K562 (cell line): Measurements from ENCODE around the gene CNOT11. TPM values are rescaled to one million over a fixed set of nuclear protein-coding genes. Genes with fewer than 3 reads are reported as not detected.

Source experiments
- CBX3 ChIP-seq, 2 experiments: IDR thresholded peaks; 1 replicate in 1 of 2; 2 replicates in 1 of 2; pipeline ENCODE4 v1.6.1; 2012; ENCODE audit warnings: inconsistent platforms in 2 of 2, low read length in 2 of 2, borderline replicate concordance in 1 of 2, control low read depth in 1 of 2
- DACH1 ChIP-seq: fragments of 450-650 bp; IDR thresholded peaks from 2 replicates; pipeline ENCODE4 v1.6.1; 2018; ENCODE audit not compliant: partially characterized antibody
- EWSR1 ChIP-seq: fragments of 450-650 bp; IDR thresholded peaks from 2 replicates; pipeline ENCODE4 v1.6.1; 2018; ENCODE audit warnings: borderline replicate concordance, mild to moderate bottlenecking, low read depth, moderate library complexity; ENCODE audit not compliant: partially characterized antibody
- FOXJ3 ChIP-seq: sonication (generic); formaldehyde crosslinking; IDR thresholded peaks from 2 replicates; pipeline ENCODE4 v1.4.0; 2020; ENCODE audit warnings: mild to moderate bottlenecking, missing genetic modification reagents
- GTF2F1 ChIP-seq: IDR thresholded peaks from 2 replicates; pipeline ENCODE4 v1.6.1; 2011; ENCODE audit warnings: low read depth, low read length, improper control_type of control experiment
- HBP1 ChIP-seq: fragments of 450-650 bp; formaldehyde crosslinking; IDR thresholded peaks from 2 replicates; pipeline ENCODE4 v1.4.0; 2022; ENCODE audit warnings: missing genetic modification characterization
- LEF1 ChIP-seq: fragments of 450-650 bp; IDR thresholded peaks from 2 replicates; pipeline ENCODE4 v1.6.1; 2016; ENCODE audit warnings: mild to moderate bottlenecking
- PURB ChIP-seq: sonication (generic); formaldehyde crosslinking; IDR thresholded peaks from 2 replicates; pipeline ENCODE4 v1.9.0; 2021; ENCODE audit warnings: low read depth, mild to moderate bottlenecking, missing genetic modification reagents
- RUNX1 ChIP-seq: sonication (generic); IDR thresholded peaks from 2 replicates; pipeline ENCODE4 v1.6.1; 2016; ENCODE audit warnings: antibody characterized with exemption, low read depth
- SLC30A9 ChIP-seq: fragments of 250-450 bp; sonication (Bioruptor Pico); IDR thresholded peaks from 2 replicates; pipeline ENCODE4 v1.8.0; 2022; ENCODE audit warnings: mild to moderate bottlenecking, moderate library complexity
- SREBF1 ChIP-seq: fragments of 150-350 bp; IDR thresholded peaks from 2 replicates; pipeline ENCODE4 v1.6.1; 2014; ENCODE audit warnings: antibody characterized with exemption, low read depth, low read length, borderline replicate concordance
- TCF15 ChIP-seq: fragments of 250-450 bp; sonication (Bioruptor Pico); IDR thresholded peaks from 2 replicates; pipeline ENCODE4 v1.8.0; 2022; ENCODE audit warnings: moderate library complexity, mild to moderate bottlenecking, inconsistent platforms
- THAP12 ChIP-seq: fragments of 250-450 bp; sonication (Bioruptor Pico); IDR thresholded peaks from 2 replicates; pipeline ENCODE4 v1.9.0; 2021; ENCODE audit warnings: mild to moderate bottlenecking, inconsistent platforms
- TRIM25 ChIP-seq: fragments of 450-650 bp; IDR thresholded peaks from 2 replicates; pipeline ENCODE4 v1.7.0; 2016; ENCODE audit warnings: borderline replicate concordance
- ZBTB7A ChIP-seq: IDR thresholded peaks from 2 replicates; pipeline ENCODE4 v1.6.1; 2011; ENCODE audit warnings: low read depth, mild to moderate bottlenecking, low read length, moderate library complexity, borderline replicate concordance; ENCODE audit not compliant: control insufficient read depth
- ZNF134 ChIP-seq: fragments of 250-450 bp; sonication (Bioruptor Pico); conservative IDR thresholded peaks from 2 replicates; pipeline ENCODE4 v1.4.0; 2020
- ZNF263 ChIP-seq: sonication (generic); formaldehyde crosslinking; IDR thresholded peaks from 2 replicates; pipeline ENCODE4 v1.8.0; 2022; ENCODE audit warnings: mild to moderate bottlenecking, missing genetic modification reagents, borderline replicate concordance
- ZNF449 ChIP-seq: fragments of 250-450 bp; sonication (Bioruptor Pico); IDR thresholded peaks from 2 replicates; pipeline ENCODE4 v1.8.0; 2022; ENCODE audit warnings: moderate library complexity, mild to moderate bottlenecking, inconsistent platforms
- ZNF586 ChIP-seq: fragments of 450-650 bp; formaldehyde crosslinking; conservative IDR thresholded peaks from 2 replicates; pipeline ENCODE4 v1.4.0; 2020; ENCODE audit warnings: mild to moderate bottlenecking, moderate library complexity
- polyA plus RNA-seq, 8 experiments: library from polyadenylated mRNA; depleted of rRNA in 4 of 8; stranded (reverse) in 5 of 8; unstranded in 3 of 8; fragments of >200 nt; fragmentation: Nextera tagmentation in 2 of 8; fragmentation: Illumina TruSeq in 1 of 8; extraction: Ambion mirVana in 2 of 8; extraction: Trizol in 1 of 8; gene quantifications; 2 replicates each; pipeline versions ENCODE4 v1.2.1 to v1.2.3, GENCODE V29; 2011 to 2014; ENCODE audit warnings: inconsistent platforms in 1 of 8, missing spikeins in 1 of 8
- total RNA-seq, 7 experiments: library from RNA; depleted of rRNA in 6 of 7; stranded (reverse); fragments of >200 nt in 6 of 7; fragmentation: Illumina TruSeq in 2 of 7; extraction: Trizol in 2 of 7; gene quantifications; 2 replicates each; pipeline versions ENCODE4 v1.2.1 to v1.2.3, GENCODE V29; 2011 to 2021; ENCODE audit warnings: low replicate concordance in 1 of 7

Gene CNOT11
- total and polyA plus RNA-seq, 9 of the 15 experiments (the other 6 are each of a cell fraction or from before 2014, with no cell fraction given), result 12.7 to 163 (median 64.2) TPM

- TF ChIP-seq THAP12, result no peak
- no peak for TF ChIP-seq SLC30A9
- TF ChIP-seq LEF1, result no peak; the same call in 1 of the 2 replicates
- no peak for TF ChIP-seq FOXJ3 (CRISPR knock-in tag)
- TF ChIP-seq EWSR1, result no peak
- no peak for TF ChIP-seq RUNX1
- TF ChIP-seq HBP1 (CRISPR knock-in tag), result no peak
- no peak for TF ChIP-seq ZNF134 (CRISPR knock-in tag)
- peak in 1 of 2 experiments; percentile 53; a peak in 1 of 3 replicates for TF ChIP-seq CBX3 (IDR thresholded peaks at IDR 0.05; ENCODE audit: borderline replicate concordance in 1 of 2, low read length in 2 of 2)
- no peak for TF ChIP-seq TRIM25
- TF ChIP-seq GTF2F1, result no peak
- no peak for TF ChIP-seq PURB (CRISPR knock-in tag)
- TF ChIP-seq ZNF586 (CRISPR knock-in tag), result no peak
- TF ChIP-seq TCF15 (CRISPR knock-in tag), result no peak
- TF ChIP-seq SREBF1, result no peak
- TF ChIP-seq DACH1, result peak; percentile 19
- 0 out of 2 replicates have a peak, but pooled peaks have one; percentile 37 for TF ChIP-seq ZBTB7A
- TF ChIP-seq ZNF263 (CRISPR knock-in tag), result no peak
- no peak for TF ChIP-seq ZNF449 (CRISPR knock-in tag)
Measured at GRCh38 chr2:101252408-101253012, at the start of gene CNOT11 (continued).
